HAP-1 (cell line): ENCODE data around the gene ZNF526.
A peak's percentile ranks its signal among the peaks of the same experiment; 100 is the strongest.

Experiments
- DNase-seq, 2 experiments: peaks; one replicate each; pipeline ENCODE4 v3.0.0-alpha.2; 2016 to 2020; ENCODE audit warnings: low spot score in 2 of 2
- H3K27me3 ChIP-seq: fragments of 250-450 bp; sonication (Bioruptor Pico); 2 replicates; pipeline ENCODE4 v1.5.1; 2020; ENCODE audit warnings: low read depth, mild to moderate bottlenecking, moderate library complexity
- H3K36me3 ChIP-seq: fragments of 250-450 bp; sonication (Bioruptor Pico); replicated peaks from 2 replicates; pipeline ENCODE4 v1.5.1; 2020; ENCODE audit warnings: mild to moderate bottlenecking
- H3K4me1 ChIP-seq: fragments of 250-450 bp; sonication (Bioruptor Pico); 2 replicates; pipeline ENCODE4 v1.5.1; 2020; ENCODE audit warnings: mild to moderate bottlenecking
- H3K4me3 ChIP-seq: fragments of 250-450 bp; sonication (Bioruptor Pico); 2 replicates; pipeline ENCODE4 v1.5.1; 2020; ENCODE audit warnings: mild to moderate bottlenecking, moderate library complexity
- H3K9me3 ChIP-seq: fragments of 250-450 bp; sonication (Bioruptor Pico); 2 replicates; pipeline ENCODE4 v1.5.1; 2020; ENCODE audit warnings: mild to moderate bottlenecking, moderate library complexity
- in situ Hi-C: fragments of 300-500 bp; cut with MboI; formaldehyde crosslinking; loops from 3 replicates; pipeline ENCODE4 v1.14.3; 2020; ENCODE audit warnings: low sequenced_read_pairs, inconsistent platforms, mixed read lengths

The ZNF526 gene, protein sequence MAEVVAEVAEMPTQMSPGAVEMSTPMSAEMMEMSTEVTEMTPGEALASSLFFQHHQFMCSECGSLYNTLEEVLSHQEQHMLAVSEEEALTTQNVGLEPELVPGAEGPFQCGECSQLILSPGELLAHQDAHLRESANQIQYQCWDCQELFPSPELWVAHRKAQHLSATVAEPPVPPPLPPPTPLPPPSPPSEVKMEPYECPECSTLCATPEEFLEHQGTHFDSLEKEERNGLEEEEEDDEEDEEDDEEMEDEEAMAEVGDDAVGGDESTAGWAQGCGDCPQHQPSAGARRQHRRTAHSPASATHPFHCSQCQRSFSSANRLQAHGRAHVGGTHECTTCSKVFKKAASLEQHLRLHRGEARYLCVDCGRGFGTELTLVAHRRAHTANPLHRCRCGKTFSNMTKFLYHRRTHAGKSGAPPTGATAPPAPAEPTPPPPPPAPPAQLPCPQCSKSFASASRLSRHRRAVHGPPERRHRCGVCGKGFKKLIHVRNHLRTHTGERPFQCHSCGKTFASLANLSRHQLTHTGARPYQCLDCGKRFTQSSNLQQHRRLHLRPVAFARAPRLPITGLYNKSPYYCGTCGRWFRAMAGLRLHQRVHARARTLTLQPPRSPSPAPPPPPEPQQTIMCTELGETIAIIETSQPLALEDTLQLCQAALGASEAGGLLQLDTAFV

DNA sequence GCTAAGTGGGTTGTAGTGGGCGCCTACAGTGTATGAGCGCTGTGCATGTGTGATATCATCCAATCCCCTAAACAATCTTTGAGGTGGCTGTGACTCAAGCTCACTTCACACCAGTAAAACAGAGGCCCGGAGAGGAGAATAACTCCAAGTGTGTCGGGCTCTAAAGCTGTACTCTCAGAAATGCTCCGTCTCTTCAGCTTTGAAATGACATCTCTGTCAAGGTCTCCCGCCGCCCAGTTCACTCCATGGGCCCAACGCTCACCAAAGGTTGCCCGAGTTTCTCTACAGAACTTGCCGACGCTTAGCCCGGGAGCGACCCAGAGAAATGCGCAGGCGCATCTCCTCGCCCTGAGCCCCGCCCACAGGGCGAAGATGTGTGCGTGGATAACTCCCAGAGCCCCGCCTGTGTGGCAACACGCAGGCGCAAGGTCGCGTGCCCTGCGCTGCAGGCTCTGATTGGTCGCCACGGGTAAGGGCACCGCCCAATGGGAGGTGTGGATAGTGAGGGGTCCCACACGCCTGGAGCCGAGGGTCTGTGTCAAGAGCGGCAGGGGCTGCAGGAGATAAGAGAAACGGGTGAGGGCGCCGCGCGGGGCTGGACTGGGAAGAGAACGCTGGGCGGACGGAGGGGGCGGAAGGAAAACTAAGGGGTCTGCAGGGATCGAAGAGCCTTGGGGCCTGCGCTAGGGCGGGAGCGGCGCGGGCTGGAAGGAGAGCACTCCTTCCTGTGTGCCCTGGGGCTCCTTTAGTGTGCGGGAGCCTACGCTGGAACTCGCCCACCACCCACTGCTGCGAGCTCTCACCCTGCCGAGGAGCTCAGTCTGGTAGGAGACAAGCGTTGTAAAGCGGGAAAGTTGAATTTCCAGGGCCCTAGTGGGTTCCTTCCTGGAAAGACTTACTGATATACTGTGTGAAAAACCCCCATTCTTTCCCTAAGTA lies at the start of gene ZNF526:
Gene ZNF526 (plus strand): TSS at position 501 of the 939 bp plus-strand sequence. CDS start 4,092 bp downstream, outside the sequence.
- H3K4me3 ChIP-seq = peak within 1 kb of the TSS; percentile 69
- H3K27me3 ChIP-seq = no peaks in the 10 kb centered on the region
- peaks cover 31% of the 10 kb centered on the region for H3K4me1 ChIP-seq
- peak; percentile 96 to 99 for DNase-seq
- no peaks in the 10 kb centered on the region for H3K9me3 ChIP-seq
- in situ Hi-C loops = no loop called here
- peaks cover 18% of the 10 kb centered on the region for H3K36me3 ChIP-seq

DNA sequence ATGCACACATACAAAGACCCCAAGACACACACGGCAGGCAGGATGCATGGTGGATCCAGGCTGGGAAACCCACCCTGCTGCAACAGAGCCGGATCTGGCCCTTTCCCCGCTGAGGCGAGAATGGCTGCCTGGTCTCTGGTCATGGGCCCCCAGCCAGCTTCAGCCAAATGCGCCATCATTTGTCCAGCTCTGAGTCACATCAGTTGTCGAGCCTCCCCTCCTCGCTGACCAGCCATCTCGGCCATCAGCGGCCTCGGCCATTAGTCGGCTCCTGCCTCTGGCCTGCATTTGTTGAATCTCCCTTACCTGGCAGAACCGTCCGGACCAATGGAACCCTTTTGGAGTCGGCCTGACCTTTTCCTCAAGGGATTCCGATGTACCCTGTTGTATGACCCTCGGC lies 49.4 kb upstream of the ZNF526 start:
- H3K4me3 ChIP-seq = no peak overlapping the region
- H3K27me3 ChIP-seq = peaks cover 13% of the 10 kb centered on the region
- in situ Hi-C loops = no loop called here
- DNase-seq = no peak
- H3K36me3 ChIP-seq = no peaks in the 10 kb centered on the region
- no peaks in the 10 kb centered on the region for H3K4me1 ChIP-seq
- H3K9me3 ChIP-seq = no peaks in the 10 kb centered on the region

DNA sequence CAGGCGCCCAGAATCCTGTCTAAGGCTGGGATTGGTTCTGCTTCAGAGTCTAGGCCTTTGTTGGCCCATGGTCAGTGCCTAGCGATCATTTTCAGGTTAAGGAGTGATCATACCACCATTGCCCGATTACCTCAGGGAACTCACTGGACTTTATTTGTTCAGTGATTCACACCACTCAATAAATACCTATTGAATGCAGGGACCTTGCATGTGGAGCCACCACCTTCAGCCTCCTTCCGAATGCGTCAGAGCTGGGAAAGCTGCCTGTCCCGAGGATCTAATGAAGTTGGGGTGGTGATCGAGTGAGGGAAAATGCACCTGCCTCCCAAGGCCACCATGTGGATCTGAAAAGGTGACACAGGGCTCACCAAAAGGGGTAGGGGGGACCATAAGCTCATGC lies 47.9 kb upstream of the ZNF526 start:
- Histone ChIP-seq H3K4me3 (no peak overlapping the region), H3K27me3 (peaks cover 18% of the 10 kb centered on the region), H3K36me3 (no peaks in the 10 kb centered on the region), H3K9me3 (no peaks in the 10 kb centered on the region), H3K4me1 (no peaks in the 10 kb centered on the region; the same call in 1 of the 2 replicates)
- no peak for DNase-seq
- in situ Hi-C loops = no loop called here

DNA sequence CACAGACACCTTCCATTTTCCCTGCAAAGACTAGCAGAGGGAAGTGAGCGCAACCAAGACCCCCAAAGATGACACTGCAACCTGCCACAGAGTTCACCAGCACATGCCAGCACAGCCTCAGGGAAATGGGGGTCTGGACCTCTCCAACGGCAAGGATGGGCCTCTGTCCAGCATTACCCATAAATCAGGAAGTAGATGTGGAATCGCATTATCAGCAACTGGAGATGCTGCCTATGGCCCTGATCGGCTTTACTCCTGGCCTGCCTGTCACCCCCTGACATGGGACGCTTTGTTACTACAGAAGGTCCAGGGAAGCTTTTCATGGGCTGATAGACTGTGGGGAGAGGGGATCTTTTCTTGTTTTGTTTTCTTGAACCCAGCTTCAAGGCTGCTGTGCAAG lies 46.4 kb upstream of the ZNF526 start:
- no peak for DNase-seq
- peaks cover 2% of the 10 kb centered on the region; the same call in 1 of the 2 replicates for H3K4me1 ChIP-seq
- H3K9me3 ChIP-seq = no peaks in the 10 kb centered on the region
- peaks cover 32% of the 10 kb centered on the region for H3K27me3 ChIP-seq
- no peaks in the 10 kb centered on the region for H3K36me3 ChIP-seq
- in situ Hi-C loops = no loop called here
- H3K4me3 ChIP-seq = no peak overlapping the region

DNA sequence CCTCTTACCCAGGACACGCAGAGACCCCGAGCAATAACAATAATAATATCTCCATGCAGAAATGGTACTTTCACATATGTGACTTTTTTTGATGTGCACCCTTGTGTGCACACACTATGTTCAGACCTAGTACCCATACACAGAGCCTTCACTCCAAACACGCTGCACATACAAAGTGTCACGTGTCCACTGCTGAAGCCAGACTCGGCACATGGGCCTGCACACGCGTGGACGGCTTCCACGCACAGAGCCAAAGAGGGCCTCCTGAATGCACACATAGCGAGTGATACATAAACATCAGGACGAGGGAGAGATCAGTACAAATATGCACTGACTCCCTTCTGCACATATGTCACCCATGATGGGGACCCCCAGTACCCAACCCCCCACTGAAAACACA lies 45.9 kb upstream of the ZNF526 start:
- H3K27me3 ChIP-seq = peaks cover 37% of the 10 kb centered on the region

DNA sequence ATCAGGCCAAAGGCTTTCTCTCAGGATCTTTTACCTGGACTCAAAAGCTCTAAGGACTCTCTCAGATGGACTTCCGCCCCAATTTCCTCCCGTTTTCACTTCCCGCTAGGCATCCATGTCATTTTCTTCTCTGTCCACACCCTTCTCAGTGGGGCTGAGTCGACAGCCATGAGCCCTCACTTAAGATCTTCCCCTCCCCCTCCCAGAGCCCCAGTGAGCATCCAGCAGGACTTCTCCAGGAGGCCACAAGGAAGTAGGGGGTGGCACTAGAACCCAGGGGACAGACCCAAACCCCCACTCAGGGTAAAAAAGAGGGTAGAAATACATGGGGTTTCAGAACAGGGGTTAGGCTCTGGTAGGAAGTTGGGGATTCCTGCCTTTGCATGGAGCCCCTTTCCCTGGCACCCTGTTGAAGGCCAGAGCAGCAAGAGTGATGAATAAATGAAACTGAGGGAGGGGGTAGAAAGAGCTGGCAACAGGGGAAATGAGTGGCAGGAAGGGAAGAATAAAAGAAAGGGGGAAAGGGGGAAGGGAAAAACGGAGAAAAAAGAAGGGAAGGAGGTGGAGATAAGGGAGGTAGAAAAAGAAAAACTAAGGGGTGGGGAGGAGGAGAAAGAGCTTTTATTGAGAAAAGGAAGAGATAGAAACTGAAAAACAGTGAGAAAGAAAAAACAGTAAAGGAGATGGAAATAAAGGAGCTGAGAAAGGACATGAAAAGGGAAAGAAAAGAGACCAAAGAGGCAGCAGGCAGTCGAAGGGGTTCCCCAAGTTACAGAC lies 45.0 kb upstream of the ZNF526 start:
- DNase-seq = no peak
- Histone ChIP-seq H3K27me3 (peaks cover 47% of the 10 kb centered on the region), H3K9me3 (no peaks in the 10 kb centered on the region), H3K4me1 (peaks cover 2% of the 10 kb centered on the region; the same call in 1 of the 2 replicates), H3K36me3 (no peaks in the 10 kb centered on the region), H3K4me3 (no peak overlapping the region)
- in situ Hi-C loops = no loop called here

More for the DNA sequence above, 45.9 kb upstream of the ZNF526 start:
- H3K36me3 ChIP-seq = no peaks in the 10 kb centered on the region
- no peak overlapping the region for H3K4me3 ChIP-seq
- peaks cover 2% of the 10 kb centered on the region; the same call in 1 of the 2 replicates for H3K4me1 ChIP-seq
- in situ Hi-C loops = no loop called here
- no peak for DNase-seq
- no peaks in the 10 kb centered on the region for H3K9me3 ChIP-seq

DNA sequence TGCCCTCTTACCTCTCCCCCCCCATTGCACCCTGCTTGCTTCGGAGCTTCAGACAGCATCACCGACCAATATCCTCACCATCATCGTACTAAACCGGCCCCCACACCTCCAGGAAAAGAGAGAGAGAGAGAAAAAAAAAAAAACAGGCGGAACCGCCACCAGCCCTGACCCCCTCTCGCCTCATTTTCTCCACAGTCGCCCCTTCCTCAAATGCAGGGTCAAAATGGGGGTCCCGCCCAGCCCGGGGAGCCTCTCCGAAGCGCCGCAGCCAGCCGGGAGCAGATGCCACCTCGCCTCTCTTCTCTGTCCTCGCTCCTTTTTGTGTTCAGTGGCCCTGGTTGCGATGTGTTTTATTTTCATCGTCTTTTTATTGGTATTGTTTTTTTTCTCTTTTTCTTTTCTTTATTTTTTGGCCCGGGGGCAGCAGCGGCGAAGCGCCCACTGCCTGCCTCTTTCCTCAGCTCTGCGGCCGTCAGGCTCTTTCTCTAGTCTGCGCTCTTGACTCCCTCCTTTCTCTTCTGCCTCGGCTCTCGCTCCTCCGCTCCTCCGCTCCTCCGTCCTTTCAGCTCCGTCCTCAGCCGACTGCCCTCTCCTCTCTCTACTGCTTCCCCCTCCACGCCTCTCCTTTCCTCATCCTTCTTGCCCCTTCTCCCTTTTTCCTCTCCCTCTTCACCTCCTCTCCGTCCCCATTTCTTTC lies 44.0 kb upstream of the ZNF526 start:
- Histone ChIP-seq H3K4me3 (peak overlapping the region; percentile 27), H3K27me3 (peaks cover 50% of the 10 kb centered on the region), H3K9me3 (no peaks in the 10 kb centered on the region), H3K36me3 (no peaks in the 10 kb centered on the region), H3K4me1 (peaks cover 2% of the 10 kb centered on the region; the same call in 1 of the 2 replicates)
- in situ Hi-C loops = no loop called here
- DNase-seq = peak; percentile 37 to 58

DNA sequence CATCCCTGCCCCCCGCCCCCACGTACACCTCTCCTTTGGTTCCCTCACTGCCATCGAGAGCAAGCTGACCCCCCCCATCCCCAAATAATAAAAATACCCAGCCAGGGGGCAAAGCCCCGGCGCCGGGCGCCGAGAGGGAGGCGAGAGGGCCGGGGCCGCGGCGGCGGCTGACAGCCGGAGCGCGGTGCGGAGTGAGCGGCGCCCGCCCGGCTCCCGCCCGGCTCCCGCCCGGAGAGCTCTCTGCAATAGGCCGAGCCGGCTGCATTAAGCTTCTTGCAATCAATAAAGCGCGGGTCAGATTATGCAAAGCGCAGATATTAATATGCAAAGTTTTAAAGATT lies 43.5 kb upstream of the ZNF526 start:
- no peaks in the 10 kb centered on the region for H3K9me3 ChIP-seq
- H3K27me3 ChIP-seq = peaks cover 56% of the 10 kb centered on the region
- in situ Hi-C loops = no loop called here
- H3K36me3 ChIP-seq = no peaks in the 10 kb centered on the region
- H3K4me1 ChIP-seq = peaks cover 2% of the 10 kb centered on the region; the same call in 1 of the 2 replicates
- peak overlapping the region; percentile 27 for H3K4me3 ChIP-seq
- DNase-seq = no peak

DNA sequence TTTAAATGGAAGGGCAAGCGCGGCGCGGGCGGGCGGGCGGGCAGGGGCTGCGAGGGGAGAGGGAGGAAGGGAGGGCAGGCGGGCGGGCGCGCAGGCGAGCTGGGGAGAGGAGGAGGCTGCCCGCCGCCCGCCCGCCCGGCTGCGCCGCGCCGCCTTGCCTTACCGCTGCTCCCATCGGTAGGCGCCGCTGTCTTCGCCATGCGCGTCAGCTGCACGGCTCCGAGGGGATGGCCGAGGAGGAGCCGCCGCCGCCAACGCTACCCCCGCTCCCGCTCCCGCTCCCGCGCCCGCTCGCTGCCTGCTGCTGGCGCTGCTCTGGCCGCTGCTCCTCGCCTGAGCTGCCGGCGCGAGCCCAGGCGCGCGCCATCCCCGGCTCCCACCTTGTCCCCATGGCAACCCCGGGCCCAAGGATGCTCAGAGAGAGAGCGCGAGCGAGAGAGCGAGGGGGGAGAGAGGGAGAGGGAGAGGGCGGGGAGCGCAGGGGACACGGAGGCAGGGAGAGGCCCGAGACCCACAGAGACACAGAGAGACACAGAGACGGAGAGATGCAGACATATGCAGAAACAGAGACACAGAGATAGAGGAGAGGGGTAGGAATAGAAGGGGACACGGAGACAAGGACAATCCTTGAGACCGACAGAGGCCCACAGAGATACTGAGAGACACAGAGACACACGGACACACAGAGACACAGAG lies 43.0 kb upstream of the ZNF526 start:
- H3K4me1 ChIP-seq = peaks cover 2% of the 10 kb centered on the region; the same call in 1 of the 2 replicates
- peak overlapping the region; percentile 14 for H3K4me3 ChIP-seq
- no peaks in the 10 kb centered on the region for H3K36me3 ChIP-seq
- H3K9me3 ChIP-seq = no peaks in the 10 kb centered on the region
- H3K27me3 ChIP-seq = peaks cover 57% of the 10 kb centered on the region
- in situ Hi-C loops = no loop called here
- peak; percentile 79 to 88 for DNase-seq

DNA sequence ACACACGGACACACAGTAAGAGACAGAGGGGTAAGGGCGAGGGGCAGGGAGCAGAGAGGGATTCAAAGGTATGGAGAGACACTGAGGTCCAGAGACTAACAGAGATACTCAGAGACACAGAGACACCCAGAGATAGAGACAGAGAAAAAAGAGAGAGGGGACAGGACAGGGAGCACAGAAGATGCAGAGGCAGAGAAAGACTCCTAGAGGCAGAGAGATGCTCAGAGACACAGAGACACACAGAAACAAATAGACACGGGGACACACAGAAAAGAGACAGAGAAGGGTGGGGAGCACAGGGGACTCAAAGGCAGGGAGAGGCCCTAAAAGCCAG lies 42.5 kb upstream of the ZNF526 start:
- DNase-seq = no peak
- peaks cover 60% of the 10 kb centered on the region for H3K27me3 ChIP-seq
- H3K4me1 ChIP-seq = peaks cover 2% of the 10 kb centered on the region; the same call in 1 of the 2 replicates
- in situ Hi-C loops = no loop called here
- H3K36me3 ChIP-seq = no peaks in the 10 kb centered on the region
- no peak overlapping the region for H3K4me3 ChIP-seq
- no peaks in the 10 kb centered on the region for H3K9me3 ChIP-seq

DNA sequence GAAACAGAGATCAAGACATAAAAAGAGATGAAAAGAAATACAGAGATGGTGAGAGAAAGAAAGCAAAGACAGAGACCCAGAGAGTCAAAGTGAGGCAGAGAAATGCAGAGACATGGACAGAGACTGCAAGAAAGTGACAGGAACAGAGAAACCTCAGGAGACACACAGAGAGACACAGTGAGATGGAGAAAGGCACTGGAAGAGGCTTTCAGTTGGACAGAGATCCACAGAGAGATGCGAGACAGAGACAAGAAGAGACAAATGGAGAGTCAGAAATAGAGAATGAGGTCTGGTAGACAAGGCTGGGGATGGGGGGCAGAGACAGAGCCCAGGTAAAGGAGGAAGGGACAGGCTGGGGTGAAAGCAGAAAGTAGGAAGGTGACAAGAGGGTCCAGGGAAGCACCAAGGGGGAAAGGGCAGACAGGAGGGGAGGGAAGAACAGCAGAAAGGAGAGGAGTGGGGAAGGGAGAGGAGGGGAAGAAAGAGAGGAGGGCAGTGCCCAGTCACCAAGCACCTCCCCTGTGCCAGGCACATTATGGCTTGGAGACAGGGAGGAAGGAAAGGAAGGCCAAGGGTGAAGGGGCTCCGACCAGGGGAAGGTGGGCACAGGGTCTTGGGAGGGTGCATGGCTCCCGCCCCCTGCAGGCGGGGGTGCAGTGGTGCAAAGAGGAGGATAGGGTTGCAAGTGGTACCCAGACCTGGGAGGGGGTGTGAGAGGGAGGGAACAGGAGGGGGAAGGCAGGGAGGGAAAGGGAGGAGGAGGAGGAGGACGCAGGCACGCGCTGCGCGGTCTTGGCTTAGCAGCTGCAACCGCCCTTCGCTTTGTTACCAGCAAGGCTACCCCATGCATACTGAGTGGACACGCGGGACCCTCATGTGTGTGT lies 41.1 kb upstream of the ZNF526 start:
- no peak overlapping the region for H3K4me3 ChIP-seq
- peaks cover 2% of the 10 kb centered on the region; the same call in 1 of the 2 replicates for H3K4me1 ChIP-seq
- H3K36me3 ChIP-seq = no peaks in the 10 kb centered on the region
- in situ Hi-C loops = no loop called here
- H3K9me3 ChIP-seq = no peaks in the 10 kb centered on the region
- peaks cover 60% of the 10 kb centered on the region for H3K27me3 ChIP-seq
- DNase-seq = peak in 1 of 2 experiments; percentile 46
